GM10266 (cell line): Measurements from ENCODE around the gene CACNA1B.

Experiments used
- DNase-seq: peaks from one replicate; pipeline ENCODE4 v3.0.0; 2012; ENCODE audit errors: extremely low spot score
- CTCF ChIP-seq: IDR thresholded peaks from 2 replicates; pipeline ENCODE4 v1.5.1; 2012; ENCODE audit warnings: mild to moderate bottlenecking, low read depth; ENCODE audit not compliant: control insufficient read depth, insufficient read depth; ENCODE audit errors: missing control alignments

The CACNA1B gene

GRCh38 chr9:138040446-138041430 is 163.2 kb downstream of the CACNA1B start:
- no peak for TF ChIP-seq CTCF
- DNase-seq = no peak

- no peak for DNase-seq
- no peak for TF ChIP-seq CTCF
Observed at GRCh38 chr9:138042146-138042545, 164.6 kb downstream of the CACNA1B start.

GRCh38 chr9:138042640-138043039 is 165.1 kb downstream of the CACNA1B start:
- TF ChIP-seq CTCF = no peak
- no peak for DNase-seq

- TF ChIP-seq CTCF = no peak
- DNase-seq = no peak
Observed at GRCh38 chr9:138043061-138043410, 165.5 kb downstream of the CACNA1B start.

GRCh38 chr9:138043411-138044345 is 166.1 kb downstream of the CACNA1B start:
- TF ChIP-seq CTCF = no peak
- DNase-seq = no peak

GRCh38 chr9:138044485-138045383 is 167.2 kb downstream of the CACNA1B start:
- DNase-seq = no peak

More at GRCh38 chr9:138044485-138045383, 167.2 kb downstream of the CACNA1B start:
- no peak for TF ChIP-seq CTCF
